Posterior vena cava (tissue), 2 donors: ENCODE data around the gene TMEM217. TPM values are rescaled to one million over a fixed set of nuclear protein-coding genes. Genes with fewer than 3 reads are reported as not detected.
"Not testable (repeated sequence)": the region's sequence is repeated elsewhere in the genome, so short reads cannot be mapped to it uniquely, and the experiment has no call there.

Experiments used
- DNase-seq: peaks from one replicate; pipeline ENCODE4 v3.0.0-alpha.2; 2020; ENCODE audit warnings: low spot score
- intact Hi-C, 2 donors: fragments of 100-400 bp; cut with DNase I; formaldehyde crosslinking; loops; one replicate each; pipeline versions ENCODE4 v1.14.1 to v1.14.2; 2022 to 2023
- long read RNA-seq, 2 donors: library from polyadenylated mRNA; unstranded; transcript quantifications; one replicate each; pipeline ENCODE4 v2.0.0, GENCODE V29; 2020 to 2021
- total RNA-seq, 2 donors: library from RNA; stranded (reverse); fragmentation: NEBNext Ultra II Directional; extraction: Animal tissue kit (Norgen Biotek cat#: 25700); gene quantifications; one replicate each; pipeline ENCODE4 v1.2.1, GENCODE V29; 2021
- donor health status: DM: yes; HTN: yes; CAD: no.
- donor health status: DM: yes; HTN: yes; CAD: no.

TMEM217 gene
- 1 to 10 TPM in 1 of 2 donors, under 1 TPM in 1; 0.56 to 2.0 TPM for total RNA-seq
- long read RNA-seq, donor 1: 0 reads
- long read RNA-seq, donor 2, partial matches to known transcripts: 1 of 4 reads
- long read RNA-seq, donor 2, other reads (novel, unspliced or antisense): 3 of 4 reads

DNA sequence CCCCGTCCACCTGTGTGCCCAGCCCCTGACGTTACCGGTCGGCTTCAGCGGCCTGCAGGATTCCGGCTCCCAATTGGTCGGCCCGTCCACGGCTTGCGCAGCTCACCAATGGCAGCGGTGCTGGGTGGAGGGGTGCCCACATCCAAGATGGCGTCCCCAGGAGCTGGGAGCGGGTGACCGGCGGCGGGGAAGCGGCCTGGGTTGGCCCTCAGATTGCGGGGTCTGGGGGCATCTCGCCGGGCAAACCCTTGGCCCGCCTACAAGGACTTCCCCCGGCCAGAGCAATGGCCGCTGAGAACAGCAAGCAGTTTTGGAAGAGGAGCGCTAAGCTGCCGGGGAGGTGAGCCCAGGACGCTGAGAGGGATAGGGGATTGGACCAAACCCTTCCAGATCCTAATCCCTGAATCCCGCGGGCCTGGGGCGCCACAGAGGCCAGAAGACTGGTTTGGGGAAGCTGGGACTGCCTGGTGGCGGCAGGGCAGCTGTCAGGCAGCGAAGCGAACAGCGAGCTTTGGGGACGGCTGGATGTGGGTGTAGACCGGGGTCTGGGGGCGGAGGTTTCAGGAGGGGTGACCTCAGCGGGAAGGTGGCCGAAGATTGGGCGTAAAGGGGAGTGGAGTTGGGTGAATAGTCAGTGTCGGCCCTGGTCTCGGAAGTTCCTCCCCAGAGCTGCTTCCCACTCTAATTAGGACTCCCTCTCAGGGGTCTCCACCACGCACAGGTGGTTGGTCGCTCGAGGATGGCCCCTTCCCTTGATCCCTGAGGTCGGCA lies at the start of gene TMEM217, which contains the start of gene TBC1D22B:
Gene TMEM217 (minus strand): TSS at position 511 of the 771 bp plus-strand sequence. CDS start 39,114 bp downstream, outside the sequence.
Gene TBC1D22B (plus strand): TSS at position 139 of the 771 bp plus-strand sequence. CDS start 146 bp downstream, at position 285.
- intact Hi-C loops: no loop called here
- DNase-seq: peak; percentile 98

DNA sequence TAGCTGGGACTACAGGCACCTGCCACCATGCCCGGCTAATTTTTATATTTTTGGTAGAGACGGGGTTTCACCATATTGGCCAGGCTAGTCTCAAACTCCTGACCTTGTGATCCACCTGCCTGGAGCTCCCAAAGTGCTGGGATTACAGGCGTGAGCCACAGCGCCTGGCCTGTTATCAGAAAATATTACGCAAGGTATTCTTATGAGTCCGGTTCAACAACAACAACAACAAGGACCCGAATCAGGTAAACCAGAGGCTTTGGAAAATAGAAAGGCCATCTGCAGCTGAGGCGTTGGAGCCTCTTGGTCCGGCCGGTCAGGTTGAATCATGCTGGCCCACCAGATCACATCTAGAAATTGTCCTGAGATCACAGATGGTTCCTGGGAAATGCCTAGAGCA lies 49.5 kb upstream of the TMEM217 start:
- intact Hi-C loops, DNase-seq: not testable (repeated sequence)

DNA sequence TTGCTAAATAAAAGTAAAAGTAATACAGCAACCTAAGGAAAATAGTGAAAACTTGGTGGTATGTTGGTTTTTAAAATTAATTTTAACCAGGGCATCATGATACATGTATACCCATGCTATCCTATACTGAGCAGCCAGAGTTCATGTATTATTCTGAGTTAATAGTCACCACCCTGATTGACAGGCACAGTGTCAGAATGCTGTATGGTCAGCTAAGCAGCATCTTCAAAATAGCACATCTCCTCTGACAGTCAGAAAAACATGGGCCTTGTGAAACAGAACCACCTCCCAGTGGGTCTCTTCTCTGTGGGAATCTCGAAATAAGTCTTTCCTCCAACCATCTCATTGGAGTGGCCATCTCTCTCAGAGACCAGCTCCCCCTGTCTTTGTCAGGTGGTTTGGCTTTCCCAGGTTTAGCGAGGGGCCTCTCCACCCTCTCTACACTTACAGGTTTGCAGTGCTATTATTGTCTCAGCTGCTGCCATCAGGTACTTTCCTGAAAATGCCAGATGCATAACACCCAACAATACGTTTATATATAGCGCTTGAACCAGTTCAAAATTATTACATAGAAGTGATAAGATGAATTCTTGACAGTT lies 48.8 kb upstream of the TMEM217 start:
- DNase-seq: no peak
- intact Hi-C loops: no loop called here

DNA sequence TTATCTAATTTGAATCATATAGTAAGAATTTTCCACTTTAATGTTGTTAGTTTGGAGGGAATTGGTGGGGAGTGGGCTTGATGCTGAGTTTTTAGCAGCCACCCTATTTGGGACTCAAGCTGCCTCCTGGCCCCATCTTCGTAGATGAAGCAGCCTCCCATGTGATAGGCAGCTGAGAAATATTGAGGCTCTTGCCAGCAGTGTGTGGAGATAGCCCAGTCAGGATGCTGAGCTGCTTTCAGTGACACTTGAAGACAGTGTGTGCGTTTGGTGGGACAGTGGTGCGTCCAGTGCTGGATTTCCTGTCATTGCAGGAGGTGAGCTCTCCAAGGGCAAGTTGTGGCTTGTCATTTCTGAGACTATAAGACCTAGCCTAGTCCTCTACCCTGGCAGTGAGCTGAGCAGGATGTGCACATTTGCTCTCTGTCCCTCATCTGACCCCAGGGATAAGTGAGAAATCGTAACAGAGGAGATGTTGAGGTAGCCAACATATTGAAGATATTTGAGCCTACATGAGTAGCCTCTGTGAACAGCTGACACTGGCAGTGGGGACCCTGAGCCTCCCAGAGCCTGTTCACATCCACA lies 48.0 kb upstream of the TMEM217 start:
- DNase-seq: no peak
- intact Hi-C loops: no loop called here

DNA sequence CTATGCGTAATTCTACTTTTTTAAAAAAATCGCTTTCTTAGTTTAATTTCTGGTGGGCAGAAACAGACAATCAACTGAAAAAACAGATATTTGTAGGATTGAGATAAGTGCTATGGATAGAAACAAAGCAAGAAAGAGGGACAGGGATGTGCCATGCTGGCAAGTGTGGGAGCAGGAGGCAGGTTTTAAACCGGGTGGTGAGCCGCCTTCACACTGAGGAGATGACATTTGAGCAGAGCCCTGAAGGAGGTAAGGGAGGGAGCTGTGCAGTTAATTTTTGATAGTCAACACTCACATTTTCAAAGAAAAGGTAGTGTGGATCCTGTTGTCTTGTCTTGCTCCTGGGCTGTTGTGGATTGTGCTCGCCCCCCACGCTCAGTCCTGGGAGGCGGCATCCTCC lies 46.8 kb upstream of the TMEM217 start:
- no peak for DNase-seq
- intact Hi-C loops: no loop called here

DNA sequence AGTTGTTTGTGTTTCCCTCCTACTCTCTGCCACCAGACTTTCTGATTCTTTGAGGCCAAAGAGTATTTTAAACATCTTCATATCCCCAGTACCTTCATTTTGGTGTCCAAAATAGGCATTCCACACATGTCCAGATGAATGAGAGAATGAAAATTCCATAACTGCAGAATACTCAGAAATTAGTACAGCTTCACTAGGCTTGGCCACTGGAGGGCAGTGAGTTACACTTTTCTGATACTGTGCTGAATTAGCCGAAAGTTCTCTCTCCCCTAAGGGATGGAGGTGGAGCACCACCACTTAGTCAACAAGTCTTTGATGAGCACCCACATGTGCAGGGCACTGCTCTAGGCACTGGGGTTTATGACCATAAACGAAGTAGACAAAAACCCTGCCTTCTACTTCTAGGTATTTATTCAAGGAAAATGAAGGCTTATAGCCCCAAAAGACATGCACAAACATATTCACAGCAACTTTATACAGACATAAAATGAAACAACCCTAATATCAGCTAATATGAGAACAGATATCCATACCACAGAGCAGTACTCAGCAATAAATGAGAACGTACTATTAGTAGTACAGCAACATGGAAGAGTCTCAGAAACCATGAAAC lies 46.1 kb upstream of the TMEM217 start:
- intact Hi-C loops: no loop called here
- no peak for DNase-seq

DNA sequence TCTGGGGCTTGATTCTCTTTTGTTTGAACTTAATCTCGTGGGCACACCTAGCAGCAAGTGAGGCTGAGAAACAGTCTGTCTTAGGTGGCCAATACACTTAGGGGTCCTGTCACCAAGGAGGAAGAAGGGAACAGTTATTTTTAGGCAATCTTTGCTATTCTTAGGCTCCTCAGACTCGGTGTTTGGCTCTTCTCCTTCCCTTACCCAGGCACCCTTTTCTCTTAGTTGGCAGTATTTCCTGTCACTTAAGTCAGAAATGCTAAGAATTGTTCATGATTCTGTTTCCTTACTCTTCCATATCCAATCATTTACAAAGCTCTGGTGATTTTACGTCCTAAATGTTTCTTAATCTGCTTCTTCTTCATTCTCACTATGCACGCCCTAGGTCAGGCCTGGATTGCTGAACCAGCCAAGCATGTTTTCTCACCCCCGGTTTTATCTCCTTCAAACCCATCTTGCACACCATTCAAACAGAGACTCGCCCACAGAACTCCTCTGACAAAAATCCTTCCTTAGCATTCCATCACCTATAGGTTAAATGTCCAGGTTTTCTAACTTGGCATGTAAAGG lies 45.2 kb upstream of the TMEM217 start:
- no peak for DNase-seq
- intact Hi-C loops: no loop called here

DNA sequence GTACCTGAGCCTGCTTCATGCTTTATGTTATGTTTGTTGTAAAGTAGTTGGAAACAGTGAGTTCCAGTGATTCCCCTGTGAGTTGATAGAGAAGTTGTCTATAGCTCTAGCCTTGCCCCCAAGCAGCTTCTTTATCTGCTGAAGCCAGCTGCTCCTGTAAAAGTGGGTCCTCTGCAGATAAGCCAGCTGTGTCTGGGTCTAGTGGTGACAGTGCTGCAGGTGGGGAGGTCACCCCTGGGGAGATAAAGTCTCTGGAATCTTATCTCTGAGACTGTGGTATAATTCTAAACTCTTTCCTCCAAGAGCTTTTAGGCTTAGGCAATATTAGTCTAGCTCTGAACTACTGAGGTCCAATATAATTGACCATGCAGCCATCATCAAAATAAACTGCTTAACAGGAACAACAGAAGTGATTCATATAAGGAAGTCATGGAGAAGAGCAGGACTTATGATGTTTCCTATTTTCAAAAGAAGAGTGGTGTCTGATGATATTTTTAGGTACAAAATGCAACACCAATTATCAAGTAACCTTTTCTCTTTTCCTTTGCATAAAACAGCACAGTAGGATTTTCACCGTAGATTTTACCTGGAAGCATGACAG lies 44.2 kb upstream of the TMEM217 start:
- intact Hi-C loops: no loop called here
- no peak for DNase-seq

DNA sequence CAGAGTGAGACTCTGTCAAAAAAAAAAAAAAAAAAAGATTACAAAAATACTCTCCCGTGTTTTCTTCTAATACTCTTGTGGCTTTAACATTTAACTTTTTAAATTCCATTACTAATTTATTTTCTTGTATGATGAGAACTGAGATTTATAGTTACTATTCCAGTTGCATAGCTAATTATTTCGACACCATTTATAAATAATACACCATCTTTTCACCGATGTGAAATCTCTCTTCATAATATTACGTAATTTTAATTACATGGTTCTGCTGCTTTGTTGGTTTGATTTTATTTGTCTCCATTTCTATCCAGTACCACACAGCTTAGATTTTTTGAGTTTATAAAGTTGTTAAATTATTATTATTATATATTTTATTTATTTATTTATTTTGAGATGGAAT lies 42.0 kb upstream of the TMEM217 start:
- intact Hi-C loops: no loop called here
- DNase-seq: no peak

DNA sequence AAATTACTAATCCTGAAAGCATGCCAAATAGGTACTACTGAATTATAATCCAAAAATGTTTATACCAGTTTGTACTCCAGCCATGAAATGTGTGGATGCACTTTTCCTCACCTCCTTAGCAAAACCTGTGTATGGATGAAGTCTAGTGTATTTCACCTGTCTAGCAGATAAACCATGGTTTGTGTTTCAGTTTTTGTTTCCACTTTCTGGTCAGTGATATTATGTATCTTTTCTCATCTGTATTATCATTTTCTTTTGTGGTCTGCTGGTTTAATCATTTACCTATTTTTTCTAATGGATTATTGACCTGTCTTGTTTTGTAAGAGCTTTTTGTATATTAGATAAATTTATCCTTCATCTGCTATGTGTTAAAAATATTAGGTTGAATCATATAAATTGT lies 41.0 kb upstream of the TMEM217 start:
- DNase-seq: no peak

DNA sequence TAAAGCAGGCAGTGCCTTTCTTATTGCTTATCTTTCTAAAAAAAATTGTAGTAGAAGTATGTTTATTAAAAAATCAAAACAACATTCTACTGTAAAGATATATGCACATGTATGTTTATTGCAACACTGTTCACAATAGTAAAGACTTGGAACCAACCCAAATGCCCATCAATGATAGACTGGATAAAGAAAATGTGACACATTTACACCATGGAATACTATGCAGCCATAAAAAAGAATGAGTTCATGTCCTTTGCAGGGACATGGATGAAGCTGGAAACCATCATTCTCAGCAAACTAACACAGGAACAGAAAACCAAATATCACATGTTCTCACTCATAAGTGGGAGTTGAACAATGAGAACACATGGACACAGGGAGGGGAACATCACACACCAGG lies 39.7 kb upstream of the TMEM217 start:
- DNase-seq, intact Hi-C loops: not testable (repeated sequence)

More for the DNA sequence above, 41.0 kb upstream of the TMEM217 start:
- intact Hi-C loops: no loop called here

DNA sequence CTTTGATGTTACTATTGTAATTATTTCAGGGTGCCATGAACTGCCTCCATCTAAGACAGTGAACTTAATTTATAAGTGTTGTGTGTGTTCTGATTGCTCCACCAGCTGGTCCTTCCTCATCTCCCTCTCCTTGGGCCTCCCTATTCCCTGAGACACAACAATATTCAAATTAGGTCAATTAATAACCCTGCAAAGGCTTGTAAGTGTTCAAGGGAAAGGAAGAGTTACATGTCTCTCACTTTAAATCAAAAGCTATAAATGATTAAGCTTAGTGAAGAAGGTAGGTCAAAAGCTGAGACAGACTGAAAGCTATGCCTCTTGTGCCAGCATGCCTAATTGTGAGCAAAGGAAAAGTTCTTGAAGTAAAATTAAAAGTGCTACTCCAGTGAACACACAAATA lies 35.5 kb upstream of the TMEM217 start:
- no peak for DNase-seq
- intact Hi-C loops: no loop called here

DNA sequence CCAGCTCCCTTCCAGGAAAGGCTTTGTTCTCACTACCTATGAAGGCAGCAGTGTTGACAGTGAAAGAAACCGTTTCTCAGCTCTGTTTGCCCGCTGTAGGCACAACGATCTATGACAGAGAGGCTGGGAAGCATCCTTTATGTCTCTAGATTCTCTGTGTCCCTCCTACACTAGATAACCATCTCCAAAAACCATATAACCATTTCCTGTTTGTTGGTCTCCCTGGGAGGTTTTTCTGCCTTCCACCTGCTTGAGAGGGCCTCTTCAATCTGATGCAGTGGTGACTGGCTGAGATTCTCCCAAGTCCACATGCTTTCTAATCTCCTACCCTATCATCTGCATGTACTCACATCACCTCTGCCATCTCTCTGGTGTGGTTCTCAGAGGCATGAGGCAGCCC lies 32.0 kb upstream of the TMEM217 start:
- intact Hi-C loops: no loop called here
- no peak for DNase-seq

DNA sequence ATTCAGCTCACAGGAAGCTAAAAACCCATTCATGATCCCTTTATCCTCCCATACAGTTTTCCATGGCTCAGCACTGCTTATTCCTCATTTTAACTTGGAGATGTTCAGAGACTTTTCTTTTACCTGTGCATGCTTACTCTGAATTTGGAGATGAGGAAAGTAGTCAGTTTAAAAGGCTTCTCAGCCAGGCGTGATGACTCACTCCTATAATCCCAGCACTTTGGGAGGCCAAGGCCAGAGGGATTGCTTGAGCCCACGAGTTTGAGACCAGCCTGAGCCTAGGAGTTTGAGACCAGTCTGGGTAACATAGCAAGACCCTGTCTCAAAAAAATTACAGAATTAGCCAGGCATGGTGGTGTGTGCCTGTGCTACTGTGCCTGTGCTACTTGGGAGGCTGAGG lies 30.3 kb upstream of the TMEM217 start:
- intact Hi-C loops: no loop called here

DNA sequence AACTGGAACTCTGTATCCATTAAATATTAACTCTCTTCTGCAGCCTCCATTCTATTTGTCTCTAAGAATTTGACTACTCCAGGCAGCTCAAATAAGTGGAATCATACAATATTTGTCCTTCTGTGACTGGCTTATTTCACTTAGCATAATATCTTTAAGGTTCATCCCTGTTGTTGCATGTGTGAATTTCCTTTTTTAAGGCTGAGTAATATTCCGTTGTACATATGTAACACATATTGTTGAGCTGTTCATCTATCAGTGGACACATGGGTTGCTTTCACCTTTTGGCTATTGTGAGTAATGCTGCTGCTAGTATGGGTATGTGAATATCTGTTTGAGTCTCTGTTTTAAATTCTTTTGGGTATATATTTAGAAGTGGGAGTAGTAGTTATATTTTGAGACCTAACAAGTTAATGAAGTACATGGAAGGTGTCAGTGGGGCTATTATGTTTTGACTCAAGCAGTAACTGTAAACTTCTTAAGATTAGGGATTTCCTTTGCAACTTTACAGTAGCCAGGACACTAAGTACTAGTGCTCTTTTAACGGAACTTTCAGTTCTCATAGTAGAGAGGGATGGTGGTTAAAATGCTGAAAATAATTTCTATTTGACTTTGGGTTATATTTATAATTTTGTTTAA lies 29.7 kb upstream of the TMEM217 start:
- intact Hi-C loops: no loop called here
- no peak for DNase-seq

More for the DNA sequence above, 30.3 kb upstream of the TMEM217 start:
- DNase-seq: no peak

DNA sequence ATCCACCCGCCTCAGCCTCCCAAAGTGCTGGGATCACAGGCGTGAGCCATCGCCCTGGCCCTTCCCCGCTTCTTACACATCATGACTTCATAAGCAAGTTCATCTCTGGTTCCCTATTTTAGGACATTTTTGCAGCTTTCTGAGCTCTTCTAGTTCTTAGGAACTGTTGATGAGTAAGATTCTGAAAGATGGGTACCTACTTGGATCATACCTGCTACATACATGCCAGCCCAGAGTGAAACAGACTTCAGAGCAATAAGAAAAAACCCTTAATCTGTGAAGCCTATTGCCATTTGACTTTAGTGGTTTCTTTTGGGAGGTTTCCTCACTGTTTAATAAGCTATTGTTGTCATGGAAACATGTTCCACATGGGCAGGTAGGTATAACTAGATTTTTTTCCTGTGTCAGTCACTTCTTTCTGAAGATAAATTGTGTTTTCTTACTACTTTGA lies 27.9 kb upstream of the TMEM217 start:
- intact Hi-C loops: no loop called here
- no peak for DNase-seq

DNA sequence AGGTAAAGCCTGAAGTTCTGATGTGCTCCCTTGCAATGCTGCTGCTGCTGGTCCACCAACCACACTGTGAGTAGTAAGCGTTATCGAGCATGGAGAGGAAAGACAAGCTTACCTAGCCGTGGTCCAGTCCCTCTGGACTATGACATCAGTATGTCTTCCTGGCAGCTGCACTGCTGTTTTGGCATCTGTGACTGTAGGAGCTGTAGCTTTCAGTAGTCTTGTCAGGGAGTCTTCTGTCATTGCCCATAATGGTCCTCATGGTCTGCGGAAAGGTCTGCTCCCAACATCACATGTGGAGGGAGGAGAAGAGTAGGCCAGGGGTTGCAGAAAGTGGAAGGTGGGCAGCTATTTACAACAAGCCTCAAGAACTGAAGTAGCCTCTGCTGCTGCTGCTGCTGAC lies 26.8 kb upstream of the TMEM217 start:
- no peak for DNase-seq
- intact Hi-C loops: no loop called here

DNA sequence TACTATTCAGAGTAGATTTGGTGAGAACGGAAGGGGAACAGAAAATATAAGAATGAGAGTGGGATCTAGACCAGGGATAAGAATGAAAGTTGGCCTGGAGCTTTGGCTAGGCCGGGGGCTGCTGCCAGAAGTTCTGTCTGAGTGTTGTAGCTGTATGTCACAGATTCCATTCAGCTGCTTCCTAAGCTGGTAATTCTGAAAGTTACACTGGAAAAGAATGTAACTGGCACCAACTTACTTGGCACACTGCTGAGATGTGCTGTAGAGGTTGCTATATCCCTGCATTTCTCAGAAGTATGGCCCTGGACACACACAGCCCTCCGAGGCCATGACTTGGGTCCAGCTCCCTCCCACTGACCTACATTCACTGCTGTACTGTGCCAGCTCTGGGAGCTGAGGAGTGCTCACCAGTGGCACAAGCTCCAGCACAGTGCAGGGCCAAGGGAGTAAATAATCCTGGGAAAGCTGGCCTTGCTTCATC lies 25.8 kb upstream of the TMEM217 start:
- peak; percentile 87 for DNase-seq
- intact Hi-C loops: no loop called here
